Measurements from ENCODE around the gene VOPP1.

GRCh38 chr7:55557666-55558188, 14.6 kb downstream of the VOPP1 start:
- no peak for TF ChIP-seq CTCF (IDR thresholded peaks at IDR 0.05)
- TF ChIP-seq POLR2A (IDR thresholded peaks at IDR 0.05) = no peak
